Chondrocyte (in vitro differentiated cells): Measurements from ENCODE around the gene SPTB. TPM values are rescaled to one million over a fixed set of nuclear protein-coding genes. Genes with fewer than 3 reads are reported as not detected.

Experiments
- DNase-seq: peaks from one replicate; pipeline ENCODE4 v3.0.0; 2021; ENCODE audit warnings: mixed read lengths, low spot score
- H3K27ac Mint-ChIP-seq: one replicate; pipeline ENCODE4 v1.8.0; 2021; ENCODE audit warnings: mild to moderate bottlenecking, moderate library complexity, mixed read lengths; ENCODE audit not compliant: unreplicated experiment
- H3K27me3 Mint-ChIP-seq: 2 replicates; pipeline ENCODE4 v1.8.0; 2021; ENCODE audit warnings: low read depth, mixed read lengths
- H3K36me3 Mint-ChIP-seq: 2 replicates; pipeline ENCODE4 v1.8.0; 2021; ENCODE audit warnings: low read depth, mixed read lengths
- H3K4me1 Mint-ChIP-seq: 2 replicates; pipeline ENCODE4 v1.8.0; 2021; ENCODE audit warnings: low read depth, mild to moderate bottlenecking, mixed read lengths
- H3K4me3 Mint-ChIP-seq: one replicate; pipeline ENCODE4 v1.8.0; 2021; ENCODE audit warnings: mild to moderate bottlenecking, moderate library complexity, mixed read lengths; ENCODE audit not compliant: unreplicated experiment
- H3K9me3 Mint-ChIP-seq: 2 replicates; pipeline ENCODE4 v1.8.0; 2021; ENCODE audit warnings: low read depth, mixed read lengths
- CTCF ChIP-seq: fragments of 200-600 bp; sonication (generic); IDR thresholded peaks from 2 replicates; pipeline ENCODE4 v1.5.0; 2021; ENCODE audit warnings: antibody characterized with exemption, mild to moderate bottlenecking, moderate library complexity
- total RNA-seq: library from RNA; stranded (reverse); gene quantifications from 3 replicates; pipeline ENCODE4 v1.2.1, GENCODE V29; 2021

The SPTB gene
- total RNA-seq, 1 donor from 2014 or later = 7.2 TPM

DNA sequence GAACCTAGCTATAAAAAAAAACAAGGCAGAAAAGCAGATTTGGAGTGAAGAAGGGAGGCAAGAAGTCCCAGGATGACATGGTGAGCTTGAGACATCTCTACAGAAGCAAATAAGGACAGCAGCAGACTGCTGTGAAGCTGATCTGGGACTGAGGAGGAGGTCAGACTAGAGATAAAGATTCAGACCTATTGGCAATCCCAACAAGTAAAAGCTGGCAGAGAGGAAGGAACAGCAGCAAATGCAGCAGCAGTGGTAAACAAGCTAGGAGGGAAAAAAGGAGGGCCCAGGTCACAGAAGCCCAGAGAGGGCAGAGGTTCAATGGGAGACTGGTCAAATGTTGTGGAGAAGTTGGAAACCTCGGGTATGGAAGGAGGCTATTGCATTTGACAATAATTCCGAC is 11.3 kb downstream of the SPTB start:
- Mint-ChIP-seq H3K4me3 (no peak overlapping the region), H3K4me1 (no peaks in the 10 kb centered on the region), H3K27ac (no peak overlapping the region), H3K27me3 (peaks cover 42% of the 10 kb centered on the region), H3K36me3 (peaks cover 5% of the 10 kb centered on the region), H3K9me3 (no peaks in the 10 kb centered on the region)
- no peak for TF ChIP-seq CTCF
- no peak for DNase-seq

DNA sequence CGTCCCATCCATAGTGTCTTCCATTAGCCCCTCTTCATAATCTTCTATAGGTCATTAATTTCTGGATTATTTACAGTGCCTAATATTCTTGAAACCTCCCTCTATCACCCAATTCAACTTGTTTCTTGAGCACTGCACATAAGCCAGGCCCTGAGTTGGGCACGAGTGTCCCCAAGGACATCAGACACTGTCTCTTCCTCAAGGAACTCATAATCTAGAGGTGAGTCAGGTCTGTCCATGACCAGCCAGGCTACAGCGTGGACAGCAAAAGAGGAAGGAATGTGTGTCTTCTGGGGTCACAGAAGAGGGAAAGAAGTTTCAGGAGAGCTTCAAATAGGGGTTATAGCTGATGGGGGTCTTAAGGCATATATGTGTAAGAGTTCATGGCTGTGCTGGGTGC is 12.5 kb downstream of the SPTB start:
- no peaks in the 10 kb centered on the region for H3K9me3 Mint-ChIP-seq
- H3K4me3 Mint-ChIP-seq = no peak overlapping the region
- TF ChIP-seq CTCF = no peak
- peaks cover 39% of the 10 kb centered on the region for H3K27me3 Mint-ChIP-seq
- DNase-seq = no peak
- no peaks in the 10 kb centered on the region for H3K4me1 Mint-ChIP-seq
- H3K27ac Mint-ChIP-seq = no peak overlapping the region
- peaks cover 3% of the 10 kb centered on the region for H3K36me3 Mint-ChIP-seq

GRCh38 chr14:64865992-64866391 is 13.7 kb downstream of the SPTB start:
- Mint-ChIP-seq H3K27ac (no peak overlapping the region), H3K4me1 (no peaks in the 10 kb centered on the region), H3K36me3 (peaks cover 2% of the 10 kb centered on the region), H3K9me3 (no peaks in the 10 kb centered on the region), H3K4me3 (no peak overlapping the region), H3K27me3 (peaks cover 41% of the 10 kb centered on the region)
- DNase-seq = no peak
- no peak for TF ChIP-seq CTCF

GRCh38 chr14:64865109-64865508 is 14.6 kb downstream of the SPTB start:
- H3K27me3 Mint-ChIP-seq = peaks cover 40% of the 10 kb centered on the region
- H3K4me1 Mint-ChIP-seq = no peaks in the 10 kb centered on the region
- no peak overlapping the region for H3K27ac Mint-ChIP-seq
- DNase-seq = no peak
- H3K9me3 Mint-ChIP-seq = no peaks in the 10 kb centered on the region
- no peak for TF ChIP-seq CTCF
- peaks cover 2% of the 10 kb centered on the region for H3K36me3 Mint-ChIP-seq
- H3K4me3 Mint-ChIP-seq = no peak overlapping the region

DNA sequence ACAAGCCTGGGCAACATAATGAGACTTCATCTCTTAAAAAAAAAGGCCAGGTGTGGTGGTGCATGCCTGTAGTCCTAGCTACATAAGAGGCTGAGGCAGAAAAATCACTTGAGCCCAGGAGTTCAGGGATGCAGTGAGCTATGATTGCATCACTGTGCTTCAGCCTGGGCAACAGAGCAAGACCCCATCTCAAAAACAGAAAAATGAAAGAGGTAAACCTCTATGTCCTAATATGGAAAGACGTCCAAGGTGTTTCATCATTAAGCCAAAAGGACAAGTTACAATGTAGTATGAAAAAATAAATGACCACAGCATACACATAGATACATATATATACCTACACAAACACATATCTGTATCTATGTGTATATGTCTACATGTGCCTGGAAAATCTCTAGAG is 15.4 kb downstream of the SPTB start:
- Mint-ChIP-seq H3K9me3 (no peaks in the 10 kb centered on the region), H3K27me3 (peaks cover 40% of the 10 kb centered on the region), H3K36me3 (peaks cover 2% of the 10 kb centered on the region), H3K4me3 (no peak overlapping the region), H3K27ac (no peak overlapping the region), H3K4me1 (no peaks in the 10 kb centered on the region)
- no peak for DNase-seq
- TF ChIP-seq CTCF = no peak
